Measurements from ENCODE around the gene AXIN2.

AXIN2 gene

GRCh38 chr17:65583921-65584603 lies 22.6 kb upstream of the AXIN2 start:
- DNase-seq = no peak

DNA sequence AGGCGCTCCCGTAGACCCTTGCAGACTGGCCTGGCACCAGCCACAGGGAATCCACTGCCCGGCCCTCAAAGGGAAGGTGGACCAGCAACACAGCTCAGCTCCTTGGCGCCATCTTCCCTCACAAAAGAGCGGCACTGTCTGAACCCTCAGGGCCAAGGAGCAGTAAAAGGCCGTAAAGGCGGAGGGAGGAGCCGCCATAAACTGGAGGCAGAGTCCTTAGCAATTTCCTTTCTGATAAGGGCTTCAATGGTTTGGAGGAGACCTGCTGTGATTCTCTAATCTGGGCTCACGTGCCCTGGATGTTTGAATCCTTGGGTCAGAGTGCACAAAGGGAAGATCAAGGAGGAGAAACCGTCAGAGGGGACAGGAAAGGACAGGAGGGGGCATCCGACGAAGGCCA lies 15.5 kb upstream of the AXIN2 start:
- DNase-seq = no peak

- no peak for DNase-seq
Observed at GRCh38 chr17:65573282-65573602, 11.8 kb upstream of the AXIN2 start.

DNA sequence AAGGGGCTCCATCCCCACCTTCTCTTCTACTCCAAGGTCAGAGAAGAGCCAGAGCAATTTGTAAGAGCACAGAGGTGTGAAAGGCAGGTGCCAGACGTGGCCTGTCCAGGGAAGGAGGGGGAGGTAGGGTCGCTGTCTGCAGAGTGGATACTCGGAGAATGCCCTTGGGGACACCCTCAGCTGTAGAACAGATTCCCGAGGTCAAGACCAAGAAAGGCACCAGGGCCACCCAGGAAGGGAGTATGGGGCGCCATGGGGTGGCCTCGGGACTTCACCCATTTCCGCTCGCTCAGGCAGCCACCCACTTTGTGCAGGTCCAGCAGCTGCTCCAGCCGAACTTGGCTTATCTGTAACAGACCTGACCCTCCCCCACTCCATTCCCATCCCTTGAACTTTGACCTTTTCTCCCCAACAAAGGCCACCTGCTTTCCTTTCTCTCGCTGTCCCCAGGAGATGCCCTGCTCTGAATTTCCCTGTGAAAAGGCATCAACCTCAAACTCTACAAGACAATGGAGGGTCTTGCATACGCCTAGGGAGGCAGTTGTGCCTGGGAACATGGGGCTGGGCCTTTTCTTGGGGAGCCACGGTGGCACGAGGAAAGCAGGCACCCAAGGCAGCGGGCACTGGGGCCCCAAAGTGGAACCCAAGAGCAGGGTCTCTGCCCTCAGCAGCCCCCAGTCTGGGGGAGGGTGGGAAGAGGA lies 11.3 kb upstream of the AXIN2 start:
- no peak for DNase-seq

- no peak for DNase-seq
Observed at GRCh38 chr17:65572186-65572580, 10.7 kb upstream of the AXIN2 start.

DNA sequence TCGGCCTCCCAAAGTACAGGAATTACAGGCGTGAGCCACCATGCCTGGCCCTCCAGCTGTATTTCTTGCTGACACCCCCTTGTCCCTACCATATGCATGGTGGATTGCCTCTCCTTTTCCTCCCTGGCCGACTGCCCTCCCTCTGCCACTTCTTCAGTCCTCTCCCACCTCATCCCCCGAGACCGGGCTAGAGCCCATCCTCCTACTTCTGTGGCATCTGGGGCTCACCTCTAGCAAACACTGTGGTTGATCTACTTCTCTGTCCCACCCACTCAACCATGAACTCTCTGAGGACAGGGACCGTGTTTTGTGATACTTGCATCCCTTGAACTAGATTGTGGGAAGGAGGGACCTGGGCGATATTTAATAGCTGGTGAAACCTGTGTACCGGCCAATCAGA lies 7.5 kb upstream of the AXIN2 start:
- DNase-seq = no peak

DNA sequence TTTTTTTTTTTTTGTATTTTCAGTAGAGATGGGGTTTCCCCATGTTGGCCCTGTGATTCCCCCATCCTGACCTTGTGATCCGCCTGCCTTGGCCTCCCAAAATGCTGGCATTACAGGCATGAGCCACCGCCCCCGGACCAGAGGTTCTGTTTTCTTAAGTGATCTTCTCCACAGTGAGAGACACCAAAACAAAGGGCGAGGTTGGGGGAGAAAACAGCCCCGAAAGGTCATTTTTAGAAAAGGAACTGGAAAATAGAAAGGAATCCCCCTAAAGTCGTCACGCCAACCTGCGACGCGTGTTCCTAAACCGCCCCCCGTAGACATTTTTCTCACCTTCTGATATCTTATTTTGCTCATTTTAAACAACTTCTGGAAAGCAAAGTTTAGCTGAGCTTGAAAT lies 6.1 kb upstream of the AXIN2 start:
- DNase-seq = no peak

- DNase-seq = no peak
Observed at GRCh38 chr17:65565559-65565958, 4.1 kb upstream of the AXIN2 start.

DNA sequence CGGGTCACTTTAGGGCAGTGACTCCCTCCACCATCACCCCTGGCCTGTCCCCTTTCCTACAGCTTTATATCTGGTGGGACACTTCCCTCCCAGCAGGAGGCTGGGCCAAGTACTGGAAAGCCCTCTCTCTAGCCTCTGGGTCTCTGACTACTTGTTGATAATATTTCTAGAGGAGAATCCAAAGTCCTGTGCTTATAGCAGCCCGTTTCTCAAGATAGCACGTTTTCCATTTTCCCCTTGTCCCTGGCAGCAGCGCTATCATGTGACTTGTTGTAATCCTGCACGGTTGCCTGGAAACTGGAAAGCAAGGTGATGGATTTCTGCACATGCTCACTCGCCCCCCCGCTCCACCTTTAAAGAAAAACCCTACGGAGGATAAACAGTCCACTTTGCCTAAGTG lies 3.3 kb upstream of the AXIN2 start:
- peak; percentile 69 for DNase-seq

DNA sequence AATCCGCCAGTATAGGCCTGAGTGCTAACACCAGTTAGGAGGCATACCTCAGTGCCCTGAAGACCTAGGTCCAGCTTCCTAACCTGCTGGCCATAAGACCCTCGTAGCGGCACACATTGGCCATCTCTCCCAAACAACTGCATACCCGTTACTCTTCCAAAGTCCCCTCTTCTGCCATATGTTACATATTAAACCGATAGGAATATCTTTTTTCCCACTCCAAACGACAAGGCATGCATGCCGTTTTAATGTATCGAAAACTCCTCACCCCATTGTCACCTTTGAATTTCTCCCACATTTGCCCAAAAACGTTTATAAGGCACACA lies 721 bp upstream of the AXIN2 start:
- DNase-seq = no peak

- peak; percentile 78 for DNase-seq
Observed at GRCh38 chr17:65560628-65561451, 608 bp downstream of the AXIN2 start.

DNA sequence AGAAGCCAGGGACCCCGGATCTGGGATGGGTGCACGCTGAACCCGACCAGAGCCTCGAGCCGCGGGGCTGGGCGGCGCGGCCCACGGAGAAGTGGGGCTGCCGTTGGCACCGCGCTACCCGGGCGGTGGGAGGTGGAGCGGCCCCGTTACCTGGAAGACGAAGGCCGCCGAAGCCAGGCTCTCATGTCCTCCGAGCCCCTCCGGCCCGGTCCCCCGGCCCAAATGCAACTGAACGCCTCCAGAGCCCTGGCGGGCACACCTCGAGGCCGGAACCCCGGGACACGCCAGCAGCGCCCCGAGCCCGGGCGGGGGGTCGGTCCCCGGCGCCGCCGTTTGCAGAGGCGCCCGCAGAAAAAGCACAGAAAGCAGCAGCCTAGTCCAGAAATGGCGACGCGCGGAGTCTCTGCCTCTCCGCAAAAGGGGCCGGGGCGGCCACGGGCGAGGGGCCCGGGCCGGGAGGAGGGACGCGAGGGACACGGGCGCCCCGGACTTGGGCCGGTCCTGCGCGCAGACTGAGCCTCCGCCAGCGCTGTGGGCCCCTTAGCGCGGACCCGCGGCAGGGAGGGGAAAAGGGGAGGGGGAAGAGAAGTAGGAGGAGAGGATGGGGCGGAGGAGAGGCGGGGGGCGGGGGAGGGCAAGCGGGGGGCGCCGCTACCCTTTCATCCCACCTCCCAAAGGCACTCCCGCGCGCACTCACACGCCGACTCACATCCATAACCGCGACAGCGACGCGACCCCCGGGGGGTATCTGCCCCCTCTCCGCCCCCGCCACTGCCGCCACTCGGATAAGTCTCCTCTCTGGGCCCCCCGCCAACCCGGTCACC lies 1.4 kb downstream of the AXIN2 start:
- peak; percentile 17 for DNase-seq

DNA sequence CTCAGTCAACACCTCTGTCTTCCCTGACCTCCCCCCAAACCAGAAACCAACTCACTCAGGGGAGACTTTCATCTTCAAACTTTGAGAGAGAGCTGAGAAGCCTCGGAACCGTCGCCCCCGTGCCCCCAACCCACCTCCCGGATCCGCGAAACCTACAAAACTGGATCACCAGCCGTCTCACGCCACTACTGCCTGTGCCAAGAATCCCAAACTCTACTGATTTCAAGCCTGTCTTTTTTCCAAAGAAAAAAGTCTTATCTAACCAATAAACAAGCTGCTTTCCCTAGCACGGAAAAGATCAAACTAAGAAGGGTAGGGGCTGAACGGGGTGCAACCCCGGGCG lies 2.0 kb downstream of the AXIN2 start:
- no peak for DNase-seq

GRCh38 chr17:65558683-65559460 lies 2.6 kb downstream of the AXIN2 start:
- no peak for DNase-seq

GRCh38 chr17:65558311-65558682 lies 3.2 kb downstream of the AXIN2 start:
- no peak for DNase-seq

GRCh38 chr17:65557349-65558310 lies 3.8 kb downstream of the AXIN2 start:
- DNase-seq = no peak

DNA sequence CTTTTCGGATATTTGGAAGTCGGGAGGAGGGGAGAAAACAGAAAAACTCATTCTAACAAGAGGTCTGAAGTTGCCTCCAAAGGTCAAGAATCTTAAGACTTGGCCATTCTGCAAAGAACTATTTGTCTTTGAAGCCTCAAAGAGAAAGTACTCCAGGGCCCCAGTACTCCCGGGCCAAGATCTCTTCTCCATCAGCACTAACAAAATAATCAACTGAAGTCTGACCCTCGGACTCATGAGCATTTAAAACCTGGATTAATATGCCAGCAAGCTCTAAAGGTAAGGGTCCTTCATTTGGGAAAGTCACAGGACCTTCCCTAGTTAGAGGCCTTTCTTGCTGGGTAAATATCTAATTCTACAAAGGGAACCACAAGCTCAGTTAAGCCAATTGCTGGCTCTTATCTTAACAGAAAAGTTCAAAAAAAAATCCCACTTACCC lies 4.5 kb downstream of the AXIN2 start:
- DNase-seq = no peak

GRCh38 chr17:65556014-65556909 lies 5.2 kb downstream of the AXIN2 start:
- peak; percentile 41 for DNase-seq

DNA sequence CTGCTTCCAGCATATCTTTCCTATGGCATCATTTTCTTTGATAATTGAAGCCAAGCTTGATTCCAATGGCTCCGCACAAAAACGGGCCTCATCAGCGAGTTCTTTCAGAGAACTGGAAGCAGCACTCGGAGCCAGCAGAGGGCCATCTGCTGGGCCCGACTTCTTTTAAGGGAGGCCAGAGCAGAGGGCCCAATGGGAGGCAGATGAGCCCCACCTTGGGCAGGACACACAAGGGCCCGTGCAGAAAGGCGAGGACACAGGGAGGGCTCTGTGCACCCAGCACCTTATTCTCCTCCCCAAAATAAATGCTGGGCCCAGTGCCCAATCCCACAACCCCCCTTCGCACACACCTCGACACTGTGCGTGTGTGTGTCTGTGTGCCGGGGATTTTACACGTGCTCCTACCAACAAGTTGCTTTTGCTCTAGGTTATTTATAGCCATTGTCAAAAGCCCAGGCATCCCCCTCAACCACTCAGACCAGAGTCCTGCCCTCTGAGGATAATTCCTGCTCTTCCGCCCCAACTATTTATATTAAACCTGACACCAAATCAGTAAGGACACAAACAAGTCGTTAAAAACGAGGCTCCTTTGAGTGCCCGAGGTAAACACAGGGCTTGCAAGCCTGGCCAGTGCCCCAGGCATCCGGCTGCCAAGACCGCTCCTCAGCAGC lies 6.8 kb downstream of the AXIN2 start:
- peak; percentile 69 for DNase-seq

Data from NCI-H510A (cell line).